Cardiac muscle cell (in vitro differentiated cells and primary cell): ENCODE measurements around the gene NRGN. TPM values are rescaled to one million over a fixed set of nuclear protein-coding genes. Genes with fewer than 3 reads are reported as not detected.
A peak's percentile ranks its signal among the peaks of the same experiment; 100 is the strongest.

Source experiments
- DNase-seq, 2 donors: peaks; one replicate each; pipeline versions ENCODE4 v3.0.0 to v3.0.0-alpha.2; 2010 to 2017; ENCODE audit warnings: low read depth in 1 of 2, low spot score in 1 of 2
- H3K27ac ChIP-seq: fragments of 200-600 bp; sonication (generic); 2 replicates; pipeline ENCODE4 v1.5.1; 2016
- H3K27me3 ChIP-seq: fragments of 200-600 bp; sonication (generic); 2 replicates; pipeline ENCODE4 v1.6.0; 2016; ENCODE audit warnings: control low read depth
- H3K36me3 ChIP-seq: fragments of 200-600 bp; sonication (generic); 2 replicates; pipeline ENCODE4 v1.5.1; 2016; ENCODE audit warnings: control low read depth
- H3K4me1 ChIP-seq: fragments of 200-600 bp; sonication (generic); 2 replicates; pipeline ENCODE4 v1.8.1; 2017; ENCODE audit warnings: low read depth, mild to moderate bottlenecking, mixed run types
- H3K4me3 ChIP-seq: fragments of 200-600 bp; sonication (generic); 2 replicates; pipeline ENCODE4 v1.5.1; 2016; ENCODE audit warnings: mild to moderate bottlenecking
- H3K9me3 ChIP-seq: fragments of 200-600 bp; sonication (generic); 2 replicates; pipeline ENCODE4 v1.5.1; 2017; ENCODE audit warnings: low read depth, mild to moderate bottlenecking, control low read depth
- CTCF ChIP-seq: IDR thresholded peaks from 2 replicates; pipeline ENCODE4 v1.5.1; 2012; ENCODE audit warnings: low read depth, mild to moderate bottlenecking, low read length
- polyA plus RNA-seq: library from polyadenylated mRNA; unstranded; fragments of >200 nt; fragmentation: Nextera tagmentation; extraction: Ambion mirVana; gene quantifications from 2 replicates; pipeline ENCODE4 v1.2.1, GENCODE V29; 2016
- total RNA-seq: library from RNA; depleted of rRNA; stranded (reverse); fragments of >200 nt; gene quantifications from 2 replicates; pipeline ENCODE4 v1.2.3, GENCODE V29; 2016

Gene NRGN
- total and polyA plus RNA-seq, 2 experiments from 2014 or later, result 1.1 to 2.1 TPM

GRCh38 chr11:124719534-124719933, 20.2 kb upstream of the NRGN start:
- H3K36me3 ChIP-seq, result no peaks in the 10 kb centered on the region
- DNase-seq, result no peak
- H3K9me3 ChIP-seq, result no peaks in the 10 kb centered on the region
- H3K4me1 ChIP-seq, result peaks cover 13% of the 10 kb centered on the region
- no peak for TF ChIP-seq CTCF
- H3K27me3 ChIP-seq, result peaks cover 94% of the 10 kb centered on the region
- H3K27ac ChIP-seq, result no peak overlapping the region
- H3K4me3 ChIP-seq, result no peak overlapping the region

GRCh38 chr11:124722176-124722575, 17.6 kb upstream of the NRGN start:
- Histone ChIP-seq H3K27ac (no peak overlapping the region), H3K4me3 (no peak overlapping the region), H3K9me3 (no peaks in the 10 kb centered on the region), H3K4me1 (peaks cover 28% of the 10 kb centered on the region), H3K36me3 (no peaks in the 10 kb centered on the region), H3K27me3 (peaks cover 70% of the 10 kb centered on the region)
- DNase-seq, result no peak
- TF ChIP-seq CTCF, result no peak

- Histone ChIP-seq H3K36me3 (no peaks in the 10 kb centered on the region), H3K27me3 (peaks cover 44% of the 10 kb centered on the region), H3K27ac (no peak overlapping the region), H3K4me3 (no peak overlapping the region), H3K4me1 (peaks cover 15% of the 10 kb centered on the region), H3K9me3 (no peaks in the 10 kb centered on the region)
- no peak for TF ChIP-seq CTCF
- peak in 1 of 2 donors; percentile 46 for DNase-seq
Observed at GRCh38 chr11:124724979-124725718, 14.6 kb upstream of the NRGN start.

GRCh38 chr11:124725719-124726105, 14.0 kb upstream of the NRGN start:
- peak in 1 of 2 donors; percentile 76 for DNase-seq
- Histone ChIP-seq H3K27me3 (peaks cover 39% of the 10 kb centered on the region), H3K9me3 (no peaks in the 10 kb centered on the region), H3K4me1 (peaks cover 15% of the 10 kb centered on the region), H3K27ac (no peak overlapping the region), H3K36me3 (no peaks in the 10 kb centered on the region), H3K4me3 (no peak overlapping the region)
- no peak for TF ChIP-seq CTCF

- H3K4me3 ChIP-seq, result no peak overlapping the region
- peaks cover 21% of the 10 kb centered on the region for H3K27me3 ChIP-seq
- no peaks in the 10 kb centered on the region for H3K36me3 ChIP-seq
- H3K27ac ChIP-seq, result no peak overlapping the region
- peaks cover 15% of the 10 kb centered on the region for H3K4me1 ChIP-seq
- H3K9me3 ChIP-seq, result no peaks in the 10 kb centered on the region
- TF ChIP-seq CTCF, result no peak
- DNase-seq, result no peak
Observed at GRCh38 chr11:124727474-124727873, 12.3 kb upstream of the NRGN start.
